ENCODE data around the gene CD38. TPM values are rescaled to one million over a fixed set of nuclear protein-coding genes. Genes with fewer than 3 reads are reported as not detected.
"Not testable (repeated sequence)": the region's sequence is repeated elsewhere in the genome, so short reads cannot be mapped to it uniquely, and the experiment has no call there.

CD38 gene
- total RNA-seq, 1 donor from 2014 or later = not detected

GRCh38 chr4:15758294-15758693, 19.8 kb upstream of the CD38 start:
- TF ChIP-seq CTCF (IDR thresholded peaks at IDR 0.05; ENCODE audit: unreplicated experiment) = no peak
- Mint-ChIP-seq H3K9me3 (ENCODE audit: low read depth) (no peaks in the 10 kb centered on the region), H3K4me1 (ENCODE audit: low read depth) (no peaks in the 10 kb centered on the region), H3K27ac (no peak overlapping the region), H3K27me3 (no peaks in the 10 kb centered on the region), H3K36me3 (ENCODE audit: insufficient read depth) (no peaks in the 10 kb centered on the region), H3K4me3 (ENCODE audit: low read depth) (no peak overlapping the region)
- no peak for DNase-seq (ENCODE audit: low spot score, unreplicated experiment)

GRCh38 chr4:15762460-15762859, 15.7 kb upstream of the CD38 start:
- H3K27ac Mint-ChIP-seq; DNase-seq (ENCODE audit: low spot score, unreplicated experiment); H3K27me3 Mint-ChIP-seq: not testable (repeated sequence)

GRCh38 chr4:15765391-15765790, 12.7 kb upstream of the CD38 start:
- no peak for TF ChIP-seq CTCF (IDR thresholded peaks at IDR 0.05; ENCODE audit: unreplicated experiment)
- no peak overlapping the region for H3K27ac Mint-ChIP-seq
- no peak for DNase-seq (ENCODE audit: low spot score, unreplicated experiment)
- H3K36me3 Mint-ChIP-seq (ENCODE audit: insufficient read depth) = no peaks in the 10 kb centered on the region
- peaks cover 3% of the 10 kb centered on the region for H3K27me3 Mint-ChIP-seq
- no peaks in the 10 kb centered on the region for H3K9me3 Mint-ChIP-seq (ENCODE audit: low read depth)
- H3K4me1 Mint-ChIP-seq (ENCODE audit: low read depth) = peaks cover 1% of the 10 kb centered on the region
- no peak overlapping the region for H3K4me3 Mint-ChIP-seq (ENCODE audit: low read depth)

More at GRCh38 chr4:15762460-15762859, 15.7 kb upstream of the CD38 start:
- H3K9me3 Mint-ChIP-seq (ENCODE audit: low read depth); H3K36me3 Mint-ChIP-seq (ENCODE audit: insufficient read depth); H3K4me1 Mint-ChIP-seq (ENCODE audit: low read depth); H3K4me3 Mint-ChIP-seq (ENCODE audit: low read depth): not testable (repeated sequence)

- Mint-ChIP-seq H3K4me3 (ENCODE audit: low read depth) (no peak overlapping the region), H3K27me3 (peaks cover 3% of the 10 kb centered on the region), H3K27ac (no peak overlapping the region), H3K4me1 (ENCODE audit: low read depth) (peaks cover 1% of the 10 kb centered on the region), H3K36me3 (ENCODE audit: insufficient read depth) (no peaks in the 10 kb centered on the region), H3K9me3 (ENCODE audit: low read depth) (no peaks in the 10 kb centered on the region)
- TF ChIP-seq CTCF (IDR thresholded peaks at IDR 0.05; ENCODE audit: unreplicated experiment) = no peak
- no peak for DNase-seq (ENCODE audit: low spot score, unreplicated experiment)
Observed at GRCh38 chr4:15765910-15766697, 12.0 kb upstream of the CD38 start.

GRCh38 chr4:15766821-15767220, 11.3 kb upstream of the CD38 start:
- Mint-ChIP-seq H3K9me3 (ENCODE audit: low read depth) (no peaks in the 10 kb centered on the region), H3K4me3 (ENCODE audit: low read depth) (no peak overlapping the region), H3K27ac (no peak overlapping the region), H3K27me3 (peaks cover 6% of the 10 kb centered on the region), H3K4me1 (ENCODE audit: low read depth) (peaks cover 1% of the 10 kb centered on the region), H3K36me3 (ENCODE audit: insufficient read depth) (no peaks in the 10 kb centered on the region)
- DNase-seq (ENCODE audit: low spot score, unreplicated experiment) = no peak
- TF ChIP-seq CTCF (IDR thresholded peaks at IDR 0.05; ENCODE audit: unreplicated experiment) = no peak

GRCh38 chr4:15769202-15769601, 8.9 kb upstream of the CD38 start:
- Mint-ChIP-seq H3K27me3 (peaks cover 25% of the 10 kb centered on the region), H3K4me3 (ENCODE audit: low read depth) (no peak overlapping the region), H3K4me1 (ENCODE audit: low read depth) (no peaks in the 10 kb centered on the region), H3K9me3 (ENCODE audit: low read depth) (no peaks in the 10 kb centered on the region), H3K36me3 (ENCODE audit: insufficient read depth) (no peaks in the 10 kb centered on the region), H3K27ac (no peak overlapping the region)
- no peak for TF ChIP-seq CTCF (IDR thresholded peaks at IDR 0.05; ENCODE audit: unreplicated experiment)
- DNase-seq (ENCODE audit: low spot score, unreplicated experiment) = no peak

Data from progenitor cell of endocrine pancreas (in vitro differentiated cells).